ENCODE measurements around the gene GSTM1. TPM values are rescaled to one million over a fixed set of nuclear protein-coding genes. Genes with fewer than 3 reads are reported as not detected.
"Not testable (repeated sequence)": the region's sequence is repeated elsewhere in the genome, so short reads cannot be mapped to it uniquely, and the experiment has no call there.

Gene GSTM1
- total RNA-seq, 1 donor from 2014 or later, result not detected

GRCh38 chr1:109697861-109698260 is 10.2 kb downstream of the GSTM1 start:
- DNase-seq, result not testable (repeated sequence)

- not testable (repeated sequence) for DNase-seq
Measured at GRCh38 chr1:109702940-109703339, 15.3 kb downstream of the GSTM1 start.

- no peak for DNase-seq
Measured at GRCh38 chr1:109704173-109704572, 16.6 kb downstream of the GSTM1 start.

- no peak for DNase-seq
Measured at GRCh38 chr1:109705411-109705810, 17.8 kb downstream of the GSTM1 start.

GRCh38 chr1:109708949-109709348 is 21.3 kb downstream of the GSTM1 start:
- not testable (repeated sequence) for DNase-seq

- not testable (repeated sequence) for DNase-seq
Measured at GRCh38 chr1:109709822-109710221, 22.2 kb downstream of the GSTM1 start.

GRCh38 chr1:109711593-109712320 is 24.1 kb downstream of the GSTM1 start, which contains the start of gene GSTM5:
Gene GSTM5 (plus strand): TSS chr1:109712251. CDS start chr1:109712313, 62 bp downstream.
- DNase-seq, result peak; percentile 54

- no peak for DNase-seq
Measured at GRCh38 chr1:109712321-109712864, 24.8 kb downstream of the GSTM1 start.

- DNase-seq, result no peak
Measured at GRCh38 chr1:109713636-109714035, 26.0 kb downstream of the GSTM1 start.

- DNase-seq, result peak; percentile 10
Measured at GRCh38 chr1:109714661-109715372, 27.2 kb downstream of the GSTM1 start.

GRCh38 chr1:109716121-109716520 is 28.5 kb downstream of the GSTM1 start:
- no peak for DNase-seq

- no peak for DNase-seq
Measured at GRCh38 chr1:109716570-109717090, 29.0 kb downstream of the GSTM1 start.

GRCh38 chr1:109717729-109718128 is 30.1 kb downstream of the GSTM1 start:
- no peak for DNase-seq

GRCh38 chr1:109718495-109718894 is 30.9 kb downstream of the GSTM1 start:
- DNase-seq, result no peak

GRCh38 chr1:109719337-109719837 is 31.8 kb downstream of the GSTM1 start:
- no peak for DNase-seq

- DNase-seq, result no peak
Measured at GRCh38 chr1:109721042-109721441, 33.4 kb downstream of the GSTM1 start.

- DNase-seq, result no peak
Measured at GRCh38 chr1:109721971-109722370, 34.4 kb downstream of the GSTM1 start.

- DNase-seq, result no peak
Measured at GRCh38 chr1:109722908-109723691, 35.5 kb downstream of the GSTM1 start.

GRCh38 chr1:109724933-109725332 is 37.3 kb downstream of the GSTM1 start:
- no peak for DNase-seq

GRCh38 chr1:109725510-109725909 is 37.9 kb downstream of the GSTM1 start:
- DNase-seq, result no peak

GRCh38 chr1:109726007-109726406 is 38.4 kb downstream of the GSTM1 start:
- no peak for DNase-seq

All from tongue (tissue), 2 donors.